Thyroid gland (tissue), 4 donors: ENCODE data around the gene TMEM209. TPM values are rescaled to one million over a fixed set of nuclear protein-coding genes. Genes with fewer than 3 reads are reported as not detected.
"Not testable (repeated sequence)": the region's sequence is repeated elsewhere in the genome, so short reads cannot be mapped to it uniquely, and the experiment has no call there.

ENCODE experiments used
- DNase-seq, 2 donors: peaks; one replicate each; pipeline ENCODE4 v3.0.0-alpha.2; 2019
- H3K27ac ChIP-seq, 3 donors: fragments of 200-600 bp; sonication (generic); 1 replicate in 2 of 3; 2 replicates in 1 of 3; pipeline ENCODE4 v1.5.1; 2016 to 2019; ENCODE audit warnings: mild to moderate bottlenecking in 1 of 3, moderate library complexity in 1 of 3
- H3K27me3 ChIP-seq: fragments of 200-600 bp; sonication (generic); one replicate; pipeline ENCODE4 v1.5.1; 2019
- H3K36me3 ChIP-seq, 2 donors: fragments of 200-600 bp; sonication (generic); one replicate each; pipeline ENCODE4 v1.5.1; 2016 to 2019
- H3K4me1 ChIP-seq, 2 donors: fragments of 200-600 bp; sonication (generic); one replicate each; pipeline ENCODE4 v1.5.1; 2017 to 2019
- H3K4me3 ChIP-seq, 3 donors: fragments of 200-600 bp; sonication (generic); replicated peaks in 1 of 3; 1 replicate in 2 of 3; 2 replicates in 1 of 3; pipeline ENCODE4 v1.5.1; 2016; ENCODE audit warnings: mild to moderate bottlenecking in 1 of 3
- H3K9me3 ChIP-seq: fragments of 200-600 bp; sonication (generic); one replicate; pipeline ENCODE4 v1.5.1; 2017
- POLR2A ChIP-seq, 2 donors: fragments of 450-650 bp; IDR thresholded peaks; one replicate each; pipeline ENCODE4 v1.6.1; 2017; ENCODE audit warnings: antibody characterized with exemption in 2 of 2, mild to moderate bottlenecking in 2 of 2, moderate library complexity in 1 of 2
- WGBS, 2 donors: methylation state at CpG; one replicate each; pipeline ENCODE4 v1.1.5; 2017; 5-methylcytosine and 5-hydroxymethylcytosine counted together
- intact Hi-C: fragments of 100-400 bp; cut with DNase I; formaldehyde crosslinking; loops from one replicate; pipeline ENCODE4 v1.15.1; 2023
- total RNA-seq, 4 donors: library from RNA; depleted of rRNA; stranded (reverse); fragments of >200 nt; gene quantifications; one replicate each; pipeline ENCODE4 v1.2.3, GENCODE V29; 2016
- TF ChIP-seq, protein P1 (sequence below), 6 experiments: fragments of 200-600 bp in 3 of 6; fragments of 450-650 bp in 3 of 6; sonication (generic) in 3 of 6; IDR thresholded peaks; one replicate each; pipeline ENCODE4 v1.5.1; 2016 to 2019; ENCODE audit warnings: antibody characterized with exemption in 6 of 6, mild to moderate bottlenecking in 2 of 6, inconsistent platforms in 1 of 6, moderate library complexity in 1 of 6

Gene TMEM209
- total RNA-seq, 4 donors from 2014 or later = 19.5 to 28.0 (median 24.5) TPM

DNA sequence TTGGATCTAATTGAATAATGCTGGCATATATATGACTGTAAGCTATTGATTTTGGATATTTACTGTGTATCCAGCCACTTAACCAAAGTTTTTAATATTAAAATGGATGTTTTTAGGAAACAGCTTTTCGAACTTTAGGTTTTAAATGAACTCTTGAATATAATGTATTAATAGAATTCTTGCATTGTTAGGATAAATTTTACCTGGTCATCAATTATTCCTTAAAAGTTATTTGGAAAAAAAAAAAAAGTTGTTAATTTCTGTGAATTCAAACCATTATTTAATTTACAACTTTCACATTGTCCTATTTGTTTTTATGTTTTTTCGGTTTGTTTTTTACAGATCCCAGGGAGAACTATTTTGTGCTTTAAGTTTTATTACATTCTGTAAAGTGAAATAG, 9.8 kb downstream of the TMEM209 start:
- WGBS, 2 donors = 96 to 99% methylated on average over 2 of the region's 2 CpGs
- intact Hi-C loops = no loop called here
- TF ChIP-seq, protein P1, sequence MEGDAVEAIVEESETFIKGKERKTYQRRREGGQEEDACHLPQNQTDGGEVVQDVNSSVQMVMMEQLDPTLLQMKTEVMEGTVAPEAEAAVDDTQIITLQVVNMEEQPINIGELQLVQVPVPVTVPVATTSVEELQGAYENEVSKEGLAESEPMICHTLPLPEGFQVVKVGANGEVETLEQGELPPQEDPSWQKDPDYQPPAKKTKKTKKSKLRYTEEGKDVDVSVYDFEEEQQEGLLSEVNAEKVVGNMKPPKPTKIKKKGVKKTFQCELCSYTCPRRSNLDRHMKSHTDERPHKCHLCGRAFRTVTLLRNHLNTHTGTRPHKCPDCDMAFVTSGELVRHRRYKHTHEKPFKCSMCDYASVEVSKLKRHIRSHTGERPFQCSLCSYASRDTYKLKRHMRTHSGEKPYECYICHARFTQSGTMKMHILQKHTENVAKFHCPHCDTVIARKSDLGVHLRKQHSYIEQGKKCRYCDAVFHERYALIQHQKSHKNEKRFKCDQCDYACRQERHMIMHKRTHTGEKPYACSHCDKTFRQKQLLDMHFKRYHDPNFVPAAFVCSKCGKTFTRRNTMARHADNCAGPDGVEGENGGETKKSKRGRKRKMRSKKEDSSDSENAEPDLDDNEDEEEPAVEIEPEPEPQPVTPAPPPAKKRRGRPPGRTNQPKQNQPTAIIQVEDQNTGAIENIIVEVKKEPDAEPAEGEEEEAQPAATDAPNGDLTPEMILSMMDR (IDR thresholded peaks at IDR 0.05) = no peak
- no peak for TF ChIP-seq POLR2A (IDR thresholded peaks at IDR 0.05)

DNA sequence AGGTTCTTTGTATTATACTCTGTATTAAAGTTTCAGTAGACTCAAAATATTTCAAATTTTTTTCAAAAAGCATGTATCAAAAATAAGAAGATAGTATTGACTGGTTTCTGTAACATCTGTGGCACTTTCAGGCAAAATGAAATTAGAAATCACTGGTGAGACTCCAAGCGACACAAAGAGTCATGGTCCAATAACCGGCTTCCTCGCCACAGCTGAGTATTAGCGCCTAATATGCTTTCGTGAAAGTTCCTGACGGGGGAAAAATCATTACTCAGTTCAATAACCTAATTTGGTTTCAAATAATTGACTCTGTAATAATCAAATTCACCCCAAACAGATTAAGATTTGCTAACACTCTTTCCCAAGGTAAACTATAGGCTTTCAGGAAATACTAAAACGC, 13.4 kb downstream of the TMEM209 start:
- 97% methylated on average over 7 of the region's 7 CpGs for WGBS, 2 donors
- TF ChIP-seq POLR2A (IDR thresholded peaks at IDR 0.05) = no peak
- TF ChIP-seq, protein P1 (IDR thresholded peaks at IDR 0.05) = no peak
- peaks cover 6% of the 10 kb centered on the region in 2 donors for H3K36me3 ChIP-seq
- H3K27ac ChIP-seq = no peak overlapping the region
- H3K4me3 ChIP-seq = no peak overlapping the region
- intact Hi-C loops = no loop called here
- no peaks in the 10 kb centered on the region for H3K27me3 ChIP-seq
- H3K4me1 ChIP-seq = no peaks in the 10 kb centered on the region
- DNase-seq = no peak
- no peaks in the 10 kb centered on the region for H3K9me3 ChIP-seq

More for the DNA sequence above, 9.8 kb downstream of the TMEM209 start:
- no peaks in the 10 kb centered on the region for H3K4me1 ChIP-seq
- DNase-seq = no peak
- H3K9me3 ChIP-seq = no peaks in the 10 kb centered on the region
- no peaks in the 10 kb centered on the region for H3K27me3 ChIP-seq
- no peak overlapping the region for H3K4me3 ChIP-seq
- H3K36me3 ChIP-seq = peaks cover 6 to 12% of the 10 kb centered on the region in 2 donors
- no peak overlapping the region for H3K27ac ChIP-seq

DNA sequence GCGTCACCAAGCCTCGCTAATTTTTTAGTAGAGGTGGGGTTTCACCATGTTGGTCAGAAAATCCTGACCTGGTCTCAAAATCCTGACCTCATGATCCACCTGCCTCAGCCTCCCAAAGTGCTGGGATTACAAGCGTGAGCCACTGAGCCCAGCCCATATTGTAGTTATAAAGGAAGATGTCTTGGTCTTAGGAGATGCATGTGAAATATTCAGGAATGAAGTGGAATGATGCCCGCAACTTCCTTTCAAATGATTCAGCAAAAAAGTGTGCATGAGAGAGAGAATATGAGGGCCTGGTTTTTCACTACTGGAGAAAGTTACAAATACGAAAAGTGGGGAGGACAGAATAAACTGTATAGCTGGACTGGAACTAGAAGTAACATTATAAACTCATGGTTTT, 15.9 kb downstream of the TMEM209 start:
- Histone ChIP-seq H3K9me3 (no peaks in the 10 kb centered on the region), H3K4me3 (no peak overlapping the region), H3K4me1 (no peaks in the 10 kb centered on the region), H3K36me3 (peaks cover 6 to 9% of the 10 kb centered on the region in 2 donors), H3K27me3 (no peaks in the 10 kb centered on the region), H3K27ac (no peak overlapping the region)
- 98 to 99% methylated on average over 5 of the region's 5 CpGs for WGBS, 2 donors
- TF ChIP-seq, protein P1 (IDR thresholded peaks at IDR 0.05) = no peak
- no peak for TF ChIP-seq POLR2A (IDR thresholded peaks at IDR 0.05)
- intact Hi-C loops = no loop called here
- no peak for DNase-seq

DNA sequence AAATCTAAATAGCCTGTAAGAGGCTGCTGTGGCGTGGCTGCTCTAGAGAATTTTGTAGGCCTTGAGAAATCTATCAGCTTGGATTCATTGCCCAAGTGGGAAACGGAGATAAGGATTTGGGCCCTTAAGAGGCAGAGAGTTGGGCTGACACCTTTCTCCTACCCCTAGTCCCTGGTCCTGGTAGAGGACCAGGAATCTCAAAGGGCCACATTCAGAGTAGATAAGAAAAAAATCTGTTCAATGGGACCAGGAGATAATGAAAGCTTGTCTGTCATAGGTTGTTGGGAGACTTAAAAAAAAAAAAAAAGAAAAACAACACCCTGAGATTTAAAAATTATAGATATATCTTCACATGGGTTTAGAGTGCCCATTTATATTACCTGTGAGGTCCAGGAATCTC, 17.8 kb downstream of the TMEM209 start:
- Histone ChIP-seq H3K4me3 (no peak overlapping the region), H3K9me3 (no peaks in the 10 kb centered on the region), H3K27me3 (no peaks in the 10 kb centered on the region), H3K4me1 (no peaks in the 10 kb centered on the region), H3K36me3 (peaks cover 5 to 10% of the 10 kb centered on the region in 2 donors), H3K27ac (no peak overlapping the region)
- no peak for DNase-seq
- 89 to 90% methylated on average over 2 of the region's 2 CpGs for WGBS, 2 donors
- TF ChIP-seq, protein P1 (IDR thresholded peaks at IDR 0.05) = no peak
- TF ChIP-seq POLR2A (IDR thresholded peaks at IDR 0.05) = no peak
- intact Hi-C loops = no loop called here

DNA sequence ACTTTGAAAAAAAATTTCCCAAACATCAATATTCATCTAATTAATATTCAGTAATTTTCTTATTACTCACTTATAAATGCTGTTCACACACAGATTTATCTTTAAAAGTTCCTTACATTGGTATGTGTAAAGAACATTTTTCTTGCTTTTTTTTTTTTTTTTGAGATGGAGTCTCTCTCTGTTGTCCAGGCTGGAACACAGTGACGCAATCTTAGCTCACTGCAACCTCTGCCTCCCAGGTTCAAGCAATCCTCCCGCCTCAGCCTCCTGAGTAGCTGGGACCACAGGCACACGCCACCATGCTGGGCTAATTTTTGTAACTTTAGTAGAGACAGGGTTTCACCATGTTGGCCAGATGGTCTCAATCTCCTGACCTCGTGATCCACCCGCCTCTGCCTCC, 20.9 kb downstream of the TMEM209 start:
- H3K4me1 ChIP-seq, H3K36me3 ChIP-seq, H3K9me3 ChIP-seq, H3K27ac ChIP-seq, intact Hi-C loops, DNase-seq, H3K27me3 ChIP-seq, H3K4me3 ChIP-seq: not testable (repeated sequence)
- WGBS, 2 donors = 93 to 98% methylated on average over 5 of the region's 5 CpGs

DNA sequence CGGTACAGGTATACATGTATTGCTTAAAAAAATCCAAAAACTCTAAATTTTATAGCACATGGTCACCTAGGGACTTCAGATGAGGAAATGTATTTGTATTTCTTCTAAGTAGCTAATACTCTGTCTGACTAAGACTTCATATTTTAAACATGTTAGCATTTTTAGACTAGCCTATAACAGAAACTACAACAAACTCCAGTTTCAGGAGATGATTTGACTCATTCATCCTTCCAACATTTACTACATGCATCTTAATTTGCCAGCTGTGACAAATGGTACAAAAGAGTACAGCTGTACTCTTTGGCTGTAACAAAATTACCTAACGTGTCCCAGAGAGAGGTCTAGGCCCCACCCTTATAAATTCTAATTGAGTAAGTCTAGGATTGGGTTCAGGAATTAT, 22.2 kb downstream of the TMEM209 start:
- intact Hi-C loops = no loop called here
- DNase-seq = no peak
- Histone ChIP-seq H3K4me1 (peaks cover 3 to 5% of the 10 kb centered on the region in 2 donors), H3K4me3 (no peak overlapping the region), H3K36me3 (peaks cover 5 to 8% of the 10 kb centered on the region in 2 donors), H3K27me3 (no peaks in the 10 kb centered on the region), H3K9me3 (no peaks in the 10 kb centered on the region), H3K27ac (no peak overlapping the region)
- TF ChIP-seq POLR2A (IDR thresholded peaks at IDR 0.05) = no peak
- TF ChIP-seq, protein P1 (IDR thresholded peaks at IDR 0.05) = no peak
- 95 to 99% methylated on average over 2 of the region's 2 CpGs for WGBS, 2 donors
